ENCODE data around the gene EFCAB5. TPM values are rescaled to one million over a fixed set of nuclear protein-coding genes. Genes with fewer than 3 reads are reported as not detected.

The EFCAB5 gene
- total RNA-seq, 4 donors from 2014 or later: 0.17 to 0.78 TPM; not detected in 2

GRCh38 chr17:29977836-29978235, 36.4 kb downstream of the EFCAB5 start:
- TF ChIP-seq POLR2A (IDR thresholded peaks at IDR 0.05; ENCODE audit: low read depth) (no peak), EP300 (IDR thresholded peaks at IDR 0.05) (no peak), POLR2AphosphoS5 (IDR thresholded peaks at IDR 0.05) (no peak), CTCF (IDR thresholded peaks at IDR 0.05) (no peak)
- Histone ChIP-seq H3K9me3 (no peaks in the 10 kb centered on the region), H3K27ac (replicated peaks in 1 of 4) (no peak overlapping the region), H3K4me3 (no peak overlapping the region), H3K36me3 (no peaks in the 10 kb centered on the region), H3K27me3 (no peaks in the 10 kb centered on the region), H3K4me1 (no peaks in the 10 kb centered on the region)
- WGBS: 59% methylated on average over 1 of the region's 1 CpG
- DNase-seq (ENCODE audit: extremely low spot score): no peak
- intact Hi-C loops (cut with DNase I): no loop called here

- 82% methylated on average over 1 of the region's 1 CpG for WGBS
- no peak for DNase-seq (ENCODE audit: extremely low spot score)
- Histone ChIP-seq H3K27ac (replicated peaks in 1 of 4) (no peak overlapping the region), H3K9me3 (peaks cover 0 to 3% (median 0%) of the 10 kb centered on the region in 4 donors), H3K27me3 (no peaks in the 10 kb centered on the region), H3K4me3 (no peak overlapping the region), H3K4me1 (no peaks in the 10 kb centered on the region), H3K36me3 (no peaks in the 10 kb centered on the region)
- intact Hi-C loops (cut with DNase I): no loop called here
- TF ChIP-seq EP300 (IDR thresholded peaks at IDR 0.05): no peak
- TF ChIP-seq POLR2A (IDR thresholded peaks at IDR 0.05; ENCODE audit: low read depth): no peak
- no peak for TF ChIP-seq POLR2AphosphoS5 (IDR thresholded peaks at IDR 0.05)
- no peak for TF ChIP-seq CTCF (IDR thresholded peaks at IDR 0.05)
These were observed 38.8 kb downstream of the EFCAB5 start for GRCh38 chr17:29980261-29980660.

GRCh38 chr17:29982991-29983653, 41.7 kb downstream of the EFCAB5 start:
- Histone ChIP-seq H3K27ac (replicated peaks in 1 of 4) (no peak overlapping the region), H3K36me3 (no peaks in the 10 kb centered on the region), H3K4me3 (no peak overlapping the region), H3K9me3 (peaks cover 0 to 3% (median 2%) of the 10 kb centered on the region in 4 donors), H3K4me1 (no peaks in the 10 kb centered on the region), H3K27me3 (no peaks in the 10 kb centered on the region)
- TF ChIP-seq CTCF (IDR thresholded peaks at IDR 0.05) (no peak), POLR2A (IDR thresholded peaks at IDR 0.05; ENCODE audit: low read depth) (no peak), EP300 (IDR thresholded peaks at IDR 0.05) (no peak), POLR2AphosphoS5 (IDR thresholded peaks at IDR 0.05) (no peak)
- 94% methylated on average over 1 of the region's 1 CpG for WGBS
- DNase-seq (ENCODE audit: extremely low spot score): no peak
- intact Hi-C loops (cut with DNase I): no loop called here

- WGBS: 88% methylated on average over 3 of the region's 3 CpGs
- TF ChIP-seq CTCF (IDR thresholded peaks at IDR 0.05) (no peak), EP300 (IDR thresholded peaks at IDR 0.05) (no peak), POLR2AphosphoS5 (IDR thresholded peaks at IDR 0.05) (no peak), POLR2A (IDR thresholded peaks at IDR 0.05; ENCODE audit: low read depth) (no peak)
- no peaks in the 10 kb centered on the region for H3K27me3 ChIP-seq
- intact Hi-C loops (cut with DNase I): no loop called here
- no peak overlapping the region for H3K4me3 ChIP-seq
- DNase-seq (ENCODE audit: extremely low spot score): no peak
- H3K27ac ChIP-seq (replicated peaks in 1 of 4): no peak overlapping the region
- H3K36me3 ChIP-seq: no peaks in the 10 kb centered on the region
- no peaks in the 10 kb centered on the region for H3K4me1 ChIP-seq
- H3K9me3 ChIP-seq: peaks cover 0 to 6% (median 0%) of the 10 kb centered on the region in 4 donors
These were observed 55.0 kb downstream of the EFCAB5 start for GRCh38 chr17:29996458-29996857.

Measured in esophagus muscularis mucosa (tissue), 4 donors.